Prostate gland (tissue), 2 donors: ENCODE measurements around the gene CLDN10.

Experiments
- POLR2A ChIP-seq: fragments of 450-650 bp; IDR thresholded peaks from one replicate; pipeline ENCODE4 v1.6.1; 2016; ENCODE audit warnings: antibody characterized with exemption, mild to moderate bottlenecking
- TF ChIP-seq, protein P1 (sequence below), 4 experiments: fragments of 200-600 bp in 2 of 4; fragments of 450-650 bp in 2 of 4; sonication (generic) in 2 of 4; IDR thresholded peaks; 1 replicate in 3 of 4; 2 replicates in 1 of 4; pipeline ENCODE4 v1.5.1; 2016 to 2019; ENCODE audit warnings: antibody characterized with exemption in 4 of 4, mild to moderate bottlenecking in 2 of 4, moderate library complexity in 2 of 4

DNA sequence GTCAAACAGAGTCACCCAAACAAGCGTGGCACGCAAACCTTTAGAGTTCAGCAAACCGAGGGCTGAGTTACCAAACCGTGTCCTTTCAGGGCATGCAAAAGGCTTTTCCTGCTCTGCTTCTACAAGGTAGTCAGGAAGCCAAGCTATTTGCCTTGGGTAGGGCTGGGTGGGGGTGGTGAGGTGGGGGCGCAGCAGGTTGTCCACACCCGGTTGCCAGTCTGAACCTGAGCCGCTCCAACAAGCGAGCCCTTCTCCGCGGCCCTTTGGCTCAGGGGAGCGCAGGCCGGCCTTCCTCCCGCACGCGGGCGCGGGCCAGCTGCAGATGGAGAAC, 347 bp upstream of the CLDN10 start:
- TF ChIP-seq, protein P1, sequence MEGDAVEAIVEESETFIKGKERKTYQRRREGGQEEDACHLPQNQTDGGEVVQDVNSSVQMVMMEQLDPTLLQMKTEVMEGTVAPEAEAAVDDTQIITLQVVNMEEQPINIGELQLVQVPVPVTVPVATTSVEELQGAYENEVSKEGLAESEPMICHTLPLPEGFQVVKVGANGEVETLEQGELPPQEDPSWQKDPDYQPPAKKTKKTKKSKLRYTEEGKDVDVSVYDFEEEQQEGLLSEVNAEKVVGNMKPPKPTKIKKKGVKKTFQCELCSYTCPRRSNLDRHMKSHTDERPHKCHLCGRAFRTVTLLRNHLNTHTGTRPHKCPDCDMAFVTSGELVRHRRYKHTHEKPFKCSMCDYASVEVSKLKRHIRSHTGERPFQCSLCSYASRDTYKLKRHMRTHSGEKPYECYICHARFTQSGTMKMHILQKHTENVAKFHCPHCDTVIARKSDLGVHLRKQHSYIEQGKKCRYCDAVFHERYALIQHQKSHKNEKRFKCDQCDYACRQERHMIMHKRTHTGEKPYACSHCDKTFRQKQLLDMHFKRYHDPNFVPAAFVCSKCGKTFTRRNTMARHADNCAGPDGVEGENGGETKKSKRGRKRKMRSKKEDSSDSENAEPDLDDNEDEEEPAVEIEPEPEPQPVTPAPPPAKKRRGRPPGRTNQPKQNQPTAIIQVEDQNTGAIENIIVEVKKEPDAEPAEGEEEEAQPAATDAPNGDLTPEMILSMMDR (IDR thresholded peaks at IDR 0.05), result no peak
- no peak for TF ChIP-seq POLR2A
